ENCODE data around the gene ZIC1.

Gene ZIC1

DNA sequence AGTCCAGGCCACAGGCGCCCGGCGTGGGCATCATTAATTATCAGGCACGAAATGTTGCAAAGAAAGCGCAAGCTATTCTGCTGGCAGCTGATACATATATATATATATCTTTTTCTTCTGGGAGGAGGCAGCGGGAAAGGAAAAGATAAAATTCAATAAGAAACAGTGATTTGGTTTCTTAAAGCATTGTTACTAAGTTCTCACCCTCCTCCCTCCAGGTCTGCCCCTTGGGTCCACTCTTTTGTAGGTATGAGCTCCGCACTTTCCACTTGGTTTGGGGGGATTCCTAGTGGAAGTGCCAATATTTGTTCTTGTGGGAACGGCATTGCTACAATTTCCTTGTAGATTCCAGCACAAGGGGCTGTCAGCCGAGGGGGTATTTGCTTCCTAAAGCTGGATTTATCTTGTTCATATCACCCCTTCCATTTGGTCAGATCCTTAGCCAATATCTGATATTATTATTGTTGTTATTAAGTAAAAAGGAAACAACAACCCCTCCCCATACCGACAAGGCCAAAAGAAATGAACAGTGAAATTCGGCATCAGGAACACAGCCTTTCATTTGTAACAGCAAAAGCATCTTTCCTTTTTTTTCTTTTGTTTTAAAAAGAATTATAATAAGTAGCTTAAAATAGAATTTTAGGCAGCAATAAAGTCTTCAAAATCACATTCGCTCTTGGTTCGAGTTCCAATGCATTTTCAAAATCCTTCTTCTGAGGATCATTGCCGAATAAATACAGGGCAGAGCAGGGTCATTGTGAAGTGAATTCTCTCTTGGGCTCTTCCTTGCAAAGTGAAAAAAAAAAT, 15.6 kb downstream of the ZIC1 start:
- no peak for DNase-seq

DNA sequence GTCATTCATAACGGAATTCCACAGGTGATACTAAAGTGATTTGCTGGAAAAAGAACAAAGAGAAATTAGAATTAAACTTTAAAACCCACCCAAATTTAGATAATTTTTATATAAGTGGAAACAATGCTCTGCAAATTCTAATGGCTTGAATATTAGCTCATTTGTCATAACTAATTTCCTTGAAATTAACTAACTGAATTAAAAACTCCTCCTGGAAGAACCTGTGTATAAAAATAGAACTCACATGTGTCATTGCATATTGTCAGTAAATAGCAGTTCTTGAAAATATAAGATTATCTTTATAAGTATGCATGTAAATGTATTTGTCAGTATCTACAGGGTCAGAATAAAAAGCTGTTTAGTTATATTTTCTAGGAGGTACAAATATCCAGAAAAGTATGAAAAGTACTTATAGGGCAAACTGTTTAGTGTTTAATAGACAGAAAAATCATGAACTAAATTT, 16.3 kb downstream of the ZIC1 start:
- DNase-seq, result no peak

DNA sequence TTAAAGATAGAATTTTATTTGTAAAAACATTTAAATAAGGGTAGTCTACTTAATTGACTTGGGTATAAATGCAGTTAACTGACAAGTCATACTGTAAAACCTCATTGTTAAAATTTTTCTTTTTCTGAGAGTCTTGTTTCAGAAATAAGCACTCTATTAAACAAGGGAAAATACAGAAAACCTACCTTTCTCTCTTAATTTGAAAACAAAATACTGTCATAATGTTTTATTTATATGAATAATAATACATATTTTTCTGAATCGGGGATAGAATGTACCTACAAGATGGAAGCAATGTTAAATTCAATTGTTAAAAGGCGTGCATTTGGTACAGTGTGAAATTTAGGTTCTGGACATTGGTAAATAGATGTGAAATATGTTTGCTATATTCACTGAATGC, 17.8 kb downstream of the ZIC1 start:
- no peak for DNase-seq

DNA sequence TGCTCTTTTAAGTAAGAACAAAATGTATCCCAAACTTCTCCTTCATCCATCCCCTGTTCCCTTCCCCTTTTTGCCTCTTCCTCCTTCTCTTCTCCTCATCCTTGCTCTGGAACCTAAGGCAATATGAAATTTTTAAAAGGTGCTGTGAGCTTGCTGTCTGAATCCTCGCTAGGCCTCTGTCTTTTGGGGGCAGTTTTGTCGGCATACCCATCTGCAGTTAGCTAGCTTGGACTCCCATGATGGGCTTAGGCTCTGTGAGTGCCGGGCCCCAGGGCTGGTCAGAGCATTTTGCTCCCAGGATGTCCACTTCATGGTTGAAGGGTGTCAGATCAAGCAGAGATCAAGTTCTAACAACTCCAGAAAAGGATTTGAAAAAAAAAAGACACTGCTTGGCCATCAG, 18.6 kb downstream of the ZIC1 start:
- no peak for DNase-seq

DNA sequence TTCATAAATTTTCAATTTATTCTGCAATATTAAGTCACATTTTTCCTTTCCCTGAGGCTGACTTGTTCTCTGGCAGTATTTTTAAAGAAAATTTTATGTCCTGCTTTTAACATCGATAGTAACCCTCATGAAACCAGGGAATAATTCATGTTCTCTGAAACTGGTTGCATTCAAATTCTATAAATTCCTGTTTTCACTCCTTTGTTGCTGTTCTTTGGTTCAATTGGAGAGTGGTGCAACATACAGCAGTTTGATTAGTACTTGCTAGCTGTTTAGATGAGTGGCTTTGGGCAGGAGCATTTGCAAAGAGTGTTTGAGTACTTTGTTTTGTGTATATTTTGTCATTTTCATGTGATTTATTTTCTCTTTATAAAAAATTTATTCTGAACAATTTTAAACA, 19.2 kb downstream of the ZIC1 start:
- DNase-seq, result no peak

DNA sequence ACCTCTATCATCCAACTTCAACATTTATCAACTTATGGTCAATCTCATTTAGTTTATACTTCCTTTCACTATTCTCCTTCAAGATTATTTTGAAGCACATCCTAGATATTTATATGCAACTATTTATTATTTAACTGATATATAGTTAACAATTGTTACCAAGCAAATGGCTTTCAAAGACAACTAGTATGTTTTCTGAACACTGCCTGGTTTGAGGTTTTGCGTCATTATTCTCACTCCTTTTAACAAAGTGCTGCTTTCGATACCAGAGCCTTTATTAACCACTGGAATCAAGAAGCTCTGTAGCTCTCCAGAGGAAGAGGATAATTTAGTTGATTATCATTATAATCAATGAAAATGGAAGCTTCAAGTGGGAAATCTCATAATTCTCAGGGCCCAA, 19.6 kb downstream of the ZIC1 start:
- DNase-seq, result no peak

DNA sequence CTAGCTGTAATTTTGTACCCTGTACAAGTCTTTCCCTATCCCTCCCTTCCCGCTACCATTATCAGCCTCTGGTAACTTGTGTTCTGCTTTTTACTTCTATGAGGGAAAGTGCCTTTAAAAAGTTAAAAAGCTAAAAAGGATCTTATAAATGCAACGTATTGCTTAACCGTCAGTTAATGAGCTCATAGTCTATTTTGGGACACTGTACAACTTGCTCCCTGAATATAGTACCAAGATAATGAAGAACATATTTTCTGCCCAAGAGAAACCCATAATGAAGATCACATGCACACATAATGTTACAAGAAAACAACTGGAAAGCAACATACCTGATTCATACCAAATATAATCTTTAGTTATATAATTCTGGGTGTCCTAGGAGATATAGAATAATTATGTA, 22.6 kb downstream of the ZIC1 start:
- no peak for DNase-seq

DNA sequence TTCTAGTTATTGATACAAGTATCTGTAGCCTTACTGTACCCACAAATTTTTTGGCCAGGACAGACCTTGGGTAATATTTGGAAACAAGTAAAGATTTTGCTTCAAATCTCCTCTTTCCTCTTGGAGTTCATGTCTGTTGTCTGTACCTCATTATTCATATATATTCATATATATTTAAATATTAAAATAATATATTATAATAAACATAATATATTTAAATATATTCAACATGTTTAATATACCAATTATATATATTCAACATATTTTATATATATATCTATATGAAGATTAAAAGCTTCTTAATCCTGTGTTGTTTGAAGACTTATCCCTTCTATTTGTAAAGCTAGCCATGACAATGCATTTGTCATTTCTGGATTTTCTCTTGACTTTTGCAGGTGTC, 38.1 kb downstream of the ZIC1 start:
- no peak for DNase-seq

DNA sequence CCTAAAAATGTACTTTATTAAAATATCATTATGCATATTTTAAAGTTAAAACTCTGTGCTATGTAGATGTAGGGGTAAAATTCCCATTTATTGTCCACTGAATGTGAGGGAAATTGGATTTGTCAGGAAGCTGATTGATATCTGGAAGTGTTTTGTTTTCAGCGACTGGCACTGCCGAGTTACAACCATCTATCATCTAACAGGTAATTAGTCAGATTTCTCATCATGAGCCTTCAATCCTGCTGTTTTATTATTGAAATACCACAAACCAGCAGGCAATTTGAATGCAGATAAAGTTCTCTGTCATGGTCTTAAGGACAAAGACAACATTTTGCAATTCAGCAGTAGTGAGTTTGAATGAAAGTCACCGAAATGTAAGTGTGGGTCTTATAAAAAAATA, 40.5 kb downstream of the ZIC1 start:
- DNase-seq, result no peak

DNA sequence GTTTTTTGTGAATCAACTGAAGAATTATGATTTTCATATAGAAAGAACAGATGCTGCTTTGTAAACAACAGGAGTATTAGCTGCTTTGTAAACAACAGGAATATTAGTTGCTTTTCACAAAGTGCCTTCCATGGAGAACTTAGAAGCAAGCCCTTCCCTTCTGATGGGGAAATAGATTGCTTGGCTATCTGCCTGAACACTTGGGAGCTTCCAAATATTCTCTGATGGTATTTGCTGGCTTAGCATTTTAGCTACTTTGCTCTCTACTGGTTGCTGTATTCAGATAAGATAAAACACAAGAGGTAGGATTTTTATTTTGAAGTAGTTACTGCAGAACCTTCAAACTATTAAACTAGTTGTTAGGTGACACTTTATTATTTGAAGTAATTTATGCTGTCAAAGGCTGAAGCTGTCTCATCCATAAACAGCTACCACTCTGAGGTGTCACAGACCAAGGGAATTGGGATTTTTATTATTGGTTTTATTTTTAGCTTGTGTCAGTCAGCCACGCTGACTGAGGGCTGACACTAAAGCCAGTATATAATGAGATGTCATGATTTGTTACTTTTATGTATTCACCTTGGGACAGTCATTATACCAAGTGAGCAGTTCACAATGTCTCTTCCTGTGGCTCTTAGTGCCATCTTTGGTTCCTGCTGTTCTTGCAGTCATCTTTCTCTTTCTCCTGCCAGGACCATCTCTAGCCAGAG, 50.0 kb downstream of the ZIC1 start:
- no peak for DNase-seq

DNA sequence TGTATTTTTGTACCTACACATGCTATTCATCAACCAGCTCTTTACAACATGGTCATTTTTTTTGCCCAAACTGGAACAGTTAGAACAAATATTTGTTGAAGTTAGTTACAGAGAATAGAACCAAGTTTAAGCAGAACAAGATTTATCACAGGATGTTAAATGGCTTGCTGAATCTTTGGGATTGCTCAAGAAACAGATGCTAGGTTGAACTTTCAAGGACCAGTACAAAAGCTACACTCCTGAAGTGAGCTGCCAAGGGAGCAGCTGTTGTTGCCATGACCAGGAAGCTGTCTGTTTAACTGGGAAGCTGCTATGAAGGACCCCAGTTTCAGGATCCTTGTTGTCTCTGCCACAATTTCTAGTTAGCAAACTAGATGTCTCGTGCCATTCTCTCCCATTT, 53.7 kb downstream of the ZIC1 start:
- no peak for DNase-seq

All from DMS79 treated with DMSO at 0.1 percent for 48 hours (cell line).